Measurements from ENCODE around the gene C19orf85. TPM values are rescaled to one million over a fixed set of nuclear protein-coding genes. Genes with fewer than 3 reads are reported as not detected.
A peak's percentile ranks its signal among the peaks of the same experiment; 100 is the strongest.

Gene C19orf85
- total RNA-seq, 2 donors from 2014 or later, result not detected

DNA sequence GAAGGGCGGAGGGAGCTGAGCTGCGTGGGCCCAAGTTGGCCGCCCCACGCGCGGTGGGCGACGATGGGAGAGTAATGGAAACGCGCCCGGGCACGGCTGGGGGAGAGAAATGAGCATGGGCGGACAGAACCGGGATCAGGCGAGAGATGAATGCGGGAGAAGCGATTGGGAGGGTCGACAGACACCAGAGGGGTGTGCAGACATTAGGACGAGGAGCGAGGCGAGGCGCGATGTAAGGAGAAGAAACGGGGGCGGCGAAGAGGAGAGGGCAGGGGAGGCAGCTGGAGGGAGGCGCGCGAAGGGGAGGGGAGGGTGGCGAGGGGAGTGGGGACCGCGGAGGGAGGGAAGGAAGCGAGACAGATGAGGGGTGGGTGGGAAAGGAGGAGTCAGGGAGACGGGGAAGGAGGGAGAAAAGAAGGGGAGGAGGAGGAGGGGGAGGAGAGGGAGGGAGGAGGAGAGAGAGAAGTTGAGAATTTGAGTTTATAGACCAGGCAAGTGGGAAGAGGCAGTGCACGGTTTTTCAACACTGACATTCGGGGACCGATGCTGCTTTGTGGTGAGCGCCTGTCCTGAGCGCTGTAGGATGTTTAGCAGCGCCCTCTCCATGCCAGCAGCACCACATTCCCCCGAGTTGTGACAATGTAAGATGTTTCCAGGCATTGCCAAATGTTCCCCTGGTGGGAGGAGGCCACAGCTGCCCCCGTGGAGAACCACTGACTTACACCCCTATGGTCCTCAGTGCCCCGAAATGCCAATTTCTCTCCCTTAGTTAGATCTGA, 21.3 kb downstream of the C19orf85 start, which contains the start of gene SHISA7:
Gene SHISA7 (minus strand): TSS at position 256 of the 779 bp plus-strand sequence. CDS start 437 bp downstream, outside the sequence.
- no peak within 1 kb of the TSS for H3K27ac Mint-ChIP-seq
- peaks cover 25% of the 10 kb centered on the region for H3K4me1 Mint-ChIP-seq (ENCODE audit: low read depth)
- H3K4me3 Mint-ChIP-seq, result peak within 1 kb of the TSS; percentile 44 to 53
- DNase-seq (no peak), ATAC-seq (replicated peaks in 1 of 2) (no peak)
- peaks cover 62% of the 10 kb centered on the region for H3K27me3 Mint-ChIP-seq (ENCODE audit: low read depth)
- peaks cover 5 to 6% of the 10 kb centered on the region in 2 donors for H3K36me3 Mint-ChIP-seq (ENCODE audit: insufficient read depth in 2 of 2)
- H3K9me3 Mint-ChIP-seq, result peaks cover 0 to 2% of the 10 kb centered on the region in 2 donors

DNA sequence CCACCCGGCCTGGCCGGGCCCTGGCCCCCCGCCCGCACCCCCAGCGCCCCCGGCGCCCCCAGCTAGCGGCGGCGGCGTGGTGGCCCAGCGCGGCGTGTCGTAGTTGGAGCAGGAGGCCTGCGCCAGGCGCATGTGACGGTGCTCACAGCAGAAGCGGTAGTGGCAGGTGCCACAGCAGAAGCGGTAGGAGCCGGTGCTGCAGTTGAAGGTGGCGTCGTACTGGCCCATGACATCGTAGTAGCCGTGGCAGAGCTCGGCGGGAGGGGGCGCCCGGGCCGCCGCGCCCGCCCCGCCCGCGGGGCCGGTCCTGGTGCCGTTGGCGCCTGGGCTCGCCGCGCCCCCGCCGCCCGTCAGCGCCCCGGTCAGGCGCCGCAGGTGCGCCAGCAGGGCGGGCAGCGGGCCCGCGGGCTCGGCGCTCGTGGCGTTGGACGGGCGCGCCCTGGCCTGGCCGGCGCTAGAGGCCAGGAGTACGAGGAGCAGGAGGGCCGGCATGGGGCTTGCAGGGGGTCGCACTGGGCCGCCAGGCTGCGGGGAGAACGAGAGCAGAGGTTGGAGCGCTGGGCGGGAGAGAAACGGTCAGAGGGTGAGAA, 22.1 kb downstream of the C19orf85 start:
- peaks cover 0 to 2% of the 10 kb centered on the region in 2 donors for H3K9me3 Mint-ChIP-seq
- peaks cover 25% of the 10 kb centered on the region for H3K4me1 Mint-ChIP-seq (ENCODE audit: low read depth)
- no peak overlapping the region for H3K27ac Mint-ChIP-seq
- ATAC-seq (replicated peaks in 1 of 2) (peak; percentile 39 to 47), DNase-seq (peak in 1 of 2 donors; percentile 34)
- peaks cover 5 to 6% of the 10 kb centered on the region in 2 donors for H3K36me3 Mint-ChIP-seq (ENCODE audit: insufficient read depth in 2 of 2)
- H3K27me3 Mint-ChIP-seq (ENCODE audit: low read depth), result peaks cover 65% of the 10 kb centered on the region
- H3K4me3 Mint-ChIP-seq, result peak overlapping the region in 1 of 2 donors; percentile 44

DNA sequence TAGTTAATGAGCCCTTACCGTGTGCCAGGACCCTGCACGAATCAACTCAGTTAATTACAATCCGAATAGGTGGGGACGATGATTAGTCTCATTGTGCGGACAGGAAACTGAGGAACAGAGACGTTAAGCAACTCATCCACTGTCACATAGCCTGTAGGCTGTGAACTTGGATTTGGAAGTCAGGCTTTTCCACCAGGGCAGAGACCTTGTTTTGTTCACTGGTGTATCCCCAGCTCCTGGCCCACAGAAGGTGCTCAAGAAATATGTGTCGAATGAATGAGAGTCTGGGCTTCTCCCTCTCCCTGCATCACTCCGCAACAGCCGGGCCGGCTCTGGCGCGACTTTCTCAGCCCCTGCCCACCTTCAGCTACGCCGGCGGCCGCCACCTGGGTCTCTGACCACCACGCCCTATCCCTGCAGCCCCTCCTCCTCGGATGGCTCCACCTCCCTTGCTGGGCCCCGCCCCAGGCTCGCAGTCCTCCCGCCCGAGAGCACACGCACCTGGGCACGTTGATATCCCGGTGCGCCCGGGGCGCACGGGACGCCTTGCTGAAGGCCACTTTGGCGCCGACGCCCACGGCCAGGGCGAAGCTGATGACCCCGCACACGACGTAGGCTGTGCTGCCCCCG, 22.7 kb downstream of the C19orf85 start:
- DNase-seq, result peak; percentile 31 to 39
- ATAC-seq (replicated peaks in 1 of 2), result peak; percentile 33 to 36
- H3K36me3 Mint-ChIP-seq (ENCODE audit: insufficient read depth in 2 of 2), result peaks cover 5 to 6% of the 10 kb centered on the region in 2 donors
- H3K27me3 Mint-ChIP-seq (ENCODE audit: low read depth), result peaks cover 71% of the 10 kb centered on the region
- H3K4me3 Mint-ChIP-seq, result peak overlapping the region; percentile 34 to 78
- peaks cover 25% of the 10 kb centered on the region for H3K4me1 Mint-ChIP-seq (ENCODE audit: low read depth)
- no peak overlapping the region for H3K27ac Mint-ChIP-seq
- H3K9me3 Mint-ChIP-seq, result peaks cover 0 to 2% of the 10 kb centered on the region in 2 donors

GRCh38 chr19:55441319-55441691, 23.2 kb downstream of the C19orf85 start:
- DNase-seq (no peak), ATAC-seq (replicated peaks in 1 of 2) (peak in 1 of 2 donors; percentile 19)
- Mint-ChIP-seq H3K36me3 (ENCODE audit: insufficient read depth in 2 of 2) (peaks cover 5 to 6% of the 10 kb centered on the region in 2 donors), H3K27me3 (ENCODE audit: low read depth) (peaks cover 72% of the 10 kb centered on the region), H3K9me3 (peaks cover 0 to 2% of the 10 kb centered on the region in 2 donors), H3K4me1 (ENCODE audit: low read depth) (peaks cover 25% of the 10 kb centered on the region), H3K4me3 (peak overlapping the region; percentile 34 to 78), H3K27ac (no peak overlapping the region)

DNA sequence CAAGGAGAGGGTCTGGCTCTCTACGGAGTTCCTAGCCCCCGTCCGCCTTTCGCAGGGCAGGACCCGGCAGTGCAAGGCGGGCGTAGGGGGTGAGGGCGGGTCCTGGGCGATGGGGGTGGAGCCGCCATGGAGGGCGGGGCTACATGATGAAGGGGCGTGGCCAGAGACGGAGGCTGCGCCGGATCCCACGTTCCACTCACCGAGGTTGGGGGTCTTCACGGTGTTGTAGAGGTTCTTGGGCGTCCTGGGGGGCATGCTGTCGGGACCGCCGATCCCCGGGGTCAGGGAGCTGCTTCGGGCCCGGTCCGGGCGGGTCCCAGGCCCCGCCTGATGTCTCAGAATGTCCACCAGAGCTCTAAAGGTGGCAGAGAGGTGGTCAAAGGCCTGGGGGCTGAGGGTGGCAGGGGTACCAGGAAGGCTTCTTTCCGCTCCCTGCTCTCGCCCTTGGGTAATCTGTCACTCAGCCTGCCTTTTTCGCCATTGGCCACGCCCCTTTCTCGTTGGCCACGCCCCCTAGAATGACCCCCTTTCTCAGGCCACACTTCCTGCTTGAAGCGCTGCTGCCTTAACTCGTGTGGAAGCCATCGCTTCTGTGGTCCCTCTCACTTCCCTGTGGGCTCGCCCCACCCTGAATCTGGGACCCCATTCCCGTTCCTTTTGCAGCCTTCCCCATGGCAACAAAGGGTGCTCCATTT, 24.0 kb downstream of the C19orf85 start:
- H3K27me3 Mint-ChIP-seq (ENCODE audit: low read depth), result peaks cover 66% of the 10 kb centered on the region
- peaks cover 25% of the 10 kb centered on the region for H3K4me1 Mint-ChIP-seq (ENCODE audit: low read depth)
- H3K4me3 Mint-ChIP-seq, result peak overlapping the region; percentile 34 to 78
- peak; percentile 36 to 52 for DNase-seq
- H3K9me3 Mint-ChIP-seq, result peaks cover 0 to 2% of the 10 kb centered on the region in 2 donors
- H3K27ac Mint-ChIP-seq, result no peak overlapping the region
- H3K36me3 Mint-ChIP-seq (ENCODE audit: insufficient read depth in 2 of 2), result peaks cover 5 to 6% of the 10 kb centered on the region in 2 donors
- peak; percentile 32 to 61 for ATAC-seq (replicated peaks in 1 of 2)

DNA sequence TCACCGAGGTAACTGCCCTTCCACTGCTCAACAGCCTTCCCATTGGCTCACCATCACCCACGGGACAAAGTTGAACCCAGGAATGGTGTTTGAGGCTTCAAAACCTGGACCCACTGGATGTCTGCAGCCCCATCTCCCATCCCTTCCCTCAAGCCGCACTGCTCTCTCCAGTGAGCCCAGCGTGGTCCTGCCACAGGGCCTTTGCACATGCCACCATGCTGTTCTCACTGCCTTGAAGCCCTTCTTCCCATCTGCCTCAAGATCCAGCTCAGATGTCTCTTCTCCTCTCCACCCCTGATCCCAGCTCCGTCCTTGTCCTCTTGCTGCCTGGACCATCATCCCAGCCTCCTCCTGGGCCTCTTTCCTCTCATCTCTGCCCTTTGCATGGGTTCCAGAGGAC, 25.5 kb downstream of the C19orf85 start:
- H3K9me3 Mint-ChIP-seq, result peaks cover 0 to 2% of the 10 kb centered on the region in 2 donors
- H3K36me3 Mint-ChIP-seq (ENCODE audit: insufficient read depth in 2 of 2), result peaks cover 5 to 6% of the 10 kb centered on the region in 2 donors
- H3K4me3 Mint-ChIP-seq, result peak overlapping the region in 1 of 2 donors; percentile 37
- ATAC-seq (replicated peaks in 1 of 2), result no peak
- peaks cover 25% of the 10 kb centered on the region for H3K4me1 Mint-ChIP-seq (ENCODE audit: low read depth)
- no peak overlapping the region for H3K27ac Mint-ChIP-seq
- DNase-seq, result no peak
- H3K27me3 Mint-ChIP-seq (ENCODE audit: low read depth), result peaks cover 55% of the 10 kb centered on the region

- Mint-ChIP-seq H3K27me3 (ENCODE audit: low read depth) (peaks cover 44% of the 10 kb centered on the region), H3K9me3 (peaks cover 0 to 2% of the 10 kb centered on the region in 2 donors), H3K36me3 (ENCODE audit: insufficient read depth in 2 of 2) (peaks cover 5 to 6% of the 10 kb centered on the region in 2 donors), H3K4me1 (ENCODE audit: low read depth) (peaks cover 13% of the 10 kb centered on the region), H3K27ac (no peak overlapping the region), H3K4me3 (no peak overlapping the region)
- DNase-seq, result no peak
- peak in 1 of 2 donors; percentile 41 for ATAC-seq (replicated peaks in 1 of 2)
These were observed 27.1 kb downstream of the C19orf85 start for GRCh38 chr19:55437410-55437809.

DNA sequence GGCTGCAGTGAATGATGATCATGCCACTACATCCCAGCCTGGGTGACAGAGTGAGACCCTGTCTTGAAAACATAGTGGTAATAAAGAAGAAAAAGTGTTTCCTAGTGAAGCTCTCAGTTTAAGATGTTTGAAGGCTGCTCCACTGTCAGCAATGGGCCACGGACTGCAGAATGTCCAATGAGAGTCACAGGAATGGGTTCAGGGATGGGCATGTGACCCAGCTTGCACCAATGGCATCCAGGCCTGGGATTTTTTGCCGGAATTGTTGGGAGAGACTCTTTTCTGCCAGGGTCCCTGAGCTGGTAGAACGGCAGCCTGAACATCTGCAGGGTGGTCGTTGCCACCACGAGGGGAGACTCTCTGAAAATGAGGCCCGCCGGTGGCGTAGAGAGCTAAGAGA, 27.7 kb downstream of the C19orf85 start:
- peaks cover 49% of the 10 kb centered on the region for H3K27me3 Mint-ChIP-seq (ENCODE audit: low read depth)
- peaks cover 5 to 6% of the 10 kb centered on the region in 2 donors for H3K36me3 Mint-ChIP-seq (ENCODE audit: insufficient read depth in 2 of 2)
- no peak overlapping the region for H3K27ac Mint-ChIP-seq
- ATAC-seq (replicated peaks in 1 of 2) (no peak), DNase-seq (no peak)
- H3K9me3 Mint-ChIP-seq, result peaks cover 0 to 2% of the 10 kb centered on the region in 2 donors
- H3K4me3 Mint-ChIP-seq, result no peak overlapping the region
- peaks cover 12% of the 10 kb centered on the region for H3K4me1 Mint-ChIP-seq (ENCODE audit: low read depth)

DNA sequence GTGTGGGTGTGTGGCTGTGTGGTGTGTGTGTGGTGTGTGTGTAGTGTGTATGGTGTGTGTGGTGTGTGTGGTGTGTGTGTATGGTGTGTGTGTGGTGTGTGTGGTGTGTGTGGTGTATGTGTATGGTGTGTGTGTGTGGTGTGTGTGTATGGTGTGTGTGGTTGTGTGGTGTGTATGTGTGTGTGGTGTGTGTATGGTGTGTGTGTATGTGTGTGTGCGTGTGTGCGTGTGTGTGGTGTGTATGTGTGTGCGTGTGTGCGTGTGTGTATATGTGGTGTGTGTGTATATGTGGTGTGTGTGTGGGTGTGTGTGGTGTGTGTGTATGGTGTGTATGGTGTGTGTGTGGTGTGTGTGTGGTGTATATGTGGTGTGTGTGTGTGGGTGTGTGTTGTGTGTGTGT, 29.5 kb downstream of the C19orf85 start:
- no peaks in the 10 kb centered on the region for H3K36me3 Mint-ChIP-seq (ENCODE audit: insufficient read depth in 2 of 2)
- DNase-seq, result no peak
- peaks cover 43% of the 10 kb centered on the region for H3K27me3 Mint-ChIP-seq (ENCODE audit: low read depth)
- no peak overlapping the region for H3K4me3 Mint-ChIP-seq
- ATAC-seq (replicated peaks in 1 of 2), result no peak
- H3K4me1 Mint-ChIP-seq (ENCODE audit: low read depth), result no peaks in the 10 kb centered on the region
- no peak overlapping the region for H3K27ac Mint-ChIP-seq
- H3K9me3 Mint-ChIP-seq, result no peaks in the 10 kb centered on the region

- no peak overlapping the region for H3K27ac Mint-ChIP-seq
- no peak overlapping the region for H3K4me3 Mint-ChIP-seq
- no peak for DNase-seq
- no peaks in the 10 kb centered on the region for H3K36me3 Mint-ChIP-seq (ENCODE audit: insufficient read depth in 2 of 2)
- no peaks in the 10 kb centered on the region for H3K4me1 Mint-ChIP-seq (ENCODE audit: low read depth)
- peaks cover 37% of the 10 kb centered on the region for H3K27me3 Mint-ChIP-seq (ENCODE audit: low read depth)
- no peak for ATAC-seq (replicated peaks in 1 of 2)
- no peaks in the 10 kb centered on the region for H3K9me3 Mint-ChIP-seq
These were observed 30.1 kb downstream of the C19orf85 start for GRCh38 chr19:55434356-55434919.

DNA sequence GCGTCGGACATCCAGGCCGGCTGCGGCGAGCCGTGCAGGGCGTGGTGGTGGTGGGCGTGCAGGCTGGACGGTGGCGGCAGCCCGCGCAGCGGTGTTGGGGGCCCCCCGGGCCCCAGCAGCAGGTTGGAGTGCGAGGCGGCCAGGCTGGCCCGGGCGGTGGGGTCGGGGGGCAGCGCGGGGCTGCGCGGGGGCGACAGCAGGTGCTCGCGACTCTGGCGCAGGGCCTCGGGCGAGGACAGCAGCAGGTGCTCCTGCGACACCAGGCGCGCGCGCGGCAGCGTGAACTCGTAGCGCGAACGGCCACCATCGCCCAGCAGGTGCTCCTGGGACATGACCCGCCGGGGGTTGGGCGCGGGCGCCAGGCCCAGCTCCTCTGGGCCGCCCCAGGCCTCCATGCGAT, 31.3 kb downstream of the C19orf85 start:
- no peak overlapping the region for H3K4me3 Mint-ChIP-seq
- no peak for DNase-seq
- no peak overlapping the region for H3K27ac Mint-ChIP-seq
- no peak for ATAC-seq (replicated peaks in 1 of 2)
- H3K4me1 Mint-ChIP-seq (ENCODE audit: low read depth), result no peaks in the 10 kb centered on the region
- H3K9me3 Mint-ChIP-seq, result no peaks in the 10 kb centered on the region
- no peaks in the 10 kb centered on the region for H3K36me3 Mint-ChIP-seq (ENCODE audit: insufficient read depth in 2 of 2)
- H3K27me3 Mint-ChIP-seq (ENCODE audit: low read depth), result peaks cover 29% of the 10 kb centered on the region

DNA sequence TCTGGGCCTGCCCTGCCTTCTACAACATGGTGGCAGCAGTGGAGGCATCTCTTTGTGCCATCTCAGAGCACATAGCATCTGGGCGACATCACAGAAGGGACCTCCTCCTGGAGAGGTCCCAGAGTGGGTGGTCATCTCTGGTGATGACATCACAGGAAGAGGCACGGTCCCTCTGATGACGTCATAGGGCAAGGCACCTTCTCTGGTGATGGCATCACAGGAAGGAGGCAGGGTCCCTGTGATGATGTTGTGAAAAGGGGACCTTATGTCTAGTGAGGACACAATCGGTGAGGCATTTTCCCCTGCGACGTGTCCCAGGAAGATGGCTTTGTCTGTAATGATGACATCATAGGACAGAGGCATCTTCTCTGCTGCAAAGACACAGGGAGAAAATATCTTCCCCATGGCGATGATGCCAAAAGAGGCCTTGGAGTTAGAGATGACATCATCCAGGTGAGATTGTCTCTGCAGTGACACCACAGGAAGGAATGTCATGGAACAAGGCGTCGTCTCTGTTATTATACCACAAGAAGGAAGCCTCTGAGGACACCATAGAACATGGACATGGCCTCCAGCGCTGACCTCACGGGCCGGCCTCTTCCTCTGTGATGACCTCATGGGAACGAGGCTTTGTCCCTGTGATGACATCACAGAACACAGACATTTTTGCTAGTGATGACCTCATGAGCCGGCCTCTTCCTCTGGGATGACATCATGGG, 32.2 kb downstream of the C19orf85 start:
- no peaks in the 10 kb centered on the region for H3K4me1 Mint-ChIP-seq (ENCODE audit: low read depth)
- H3K27ac Mint-ChIP-seq, result no peak overlapping the region
- no peak overlapping the region for H3K4me3 Mint-ChIP-seq
- no peaks in the 10 kb centered on the region for H3K36me3 Mint-ChIP-seq (ENCODE audit: insufficient read depth in 2 of 2)
- no peaks in the 10 kb centered on the region for H3K9me3 Mint-ChIP-seq
- DNase-seq (no peak), ATAC-seq (replicated peaks in 1 of 2) (no peak)
- peaks cover 25% of the 10 kb centered on the region for H3K27me3 Mint-ChIP-seq (ENCODE audit: low read depth)
